ENCODE measurements around the gene COL5A1.

DNA sequence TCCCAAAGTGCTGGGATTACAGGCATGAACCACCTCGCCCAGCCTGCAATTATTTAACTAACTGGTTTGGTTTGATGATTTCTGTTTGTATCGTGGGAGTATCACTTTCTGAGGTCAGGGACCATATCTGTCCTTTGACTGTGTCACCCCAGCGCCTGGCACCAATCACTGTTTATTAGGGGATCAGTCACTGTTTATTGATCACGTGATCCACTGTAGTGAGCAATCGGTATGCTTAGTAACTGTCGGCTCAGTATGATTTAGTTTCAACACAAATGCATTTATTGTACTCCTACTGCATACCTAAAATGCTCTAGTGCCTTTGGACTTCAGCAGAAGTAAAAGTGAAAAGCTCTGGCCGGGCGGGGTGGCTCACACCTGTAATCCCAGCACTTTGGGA, 54.8 kb downstream of the COL5A1 start:
- no peak for TF ChIP-seq CTCF (IDR thresholded peaks at IDR 0.05 in 4 of 5, conservative IDR thresholded peaks at IDR 0.05 in 1 of 5)
- TF ChIP-seq POLR2A (IDR thresholded peaks at IDR 0.05) = no peak
